K562 (cell line): ENCODE measurements around the gene NPFF. TPM values are rescaled to one million over a fixed set of nuclear protein-coding genes. Genes with fewer than 3 reads are reported as not detected.

ENCODE experiments used
- ATAC-seq: fragments of 200-7000 bp; cut with Tn5 transposase; 3 replicates; pipeline ENCODE4 v1.9.1; 2020; ENCODE audit warnings: moderate library complexity
- BruUV-seq: library from RNA; stranded (reverse); fragments of 400-500 nt; replicated peaks from 2 replicates; lab custom pipeline; 2021; lab: Mats Ljungman, UMichigan
- CTCF ChIA-PET: fragments of 300-600 bp; formaldehyde crosslinking; extraction: SDS; loops from one replicate; lab custom pipeline; 2021; ENCODE audit warnings: low intra/inter-chr PET ratio; lab: Yijun Ruan, JAX
- POLR2A ChIA-PET: fragments of 300-600, 350-650 bp; sonication (Branson Sonifier 250); formaldehyde crosslinking; extraction: SDS; loops from one replicate; lab custom pipeline; 2021; ENCODE audit warnings: antibody characterized with exemption, inconsistent platforms; lab: Yijun Ruan, JAX
- DNase-seq, 4 experiments: peaks; one replicate each; pipeline versions ENCODE4 v3.0.0 to v3.0.0-alpha.2; 2011 to 2018; ENCODE audit warnings: low spot score in 3 of 4, mixed read lengths in 3 of 4; ENCODE audit errors: extremely low read depth in 1 of 4
- FAIRE-seq: peaks from 2 replicates; lab custom pipeline; 2011; peaks lifted over from hg19 to GRCh38; lab: Jason Lieb, UNC
- H2AFZ ChIP-seq: 2 replicates; pipeline ENCODE4 v1.6.0; 2011; ENCODE audit warnings: low read depth, low read length, control low read depth, inconsistent platforms
- H3K27ac ChIP-seq: fragments of 200-600 bp; 3 replicates; pipeline ENCODE4 v1.8.0; 2011; ENCODE audit warnings: low read depth, mild to moderate bottlenecking, control low read depth, inconsistent platforms, low read length, moderate library complexity, mixed read lengths; ENCODE audit errors: extremely low read depth
- H3K27me3 ChIP-seq, 2 experiments: fragments of 300-600 bp in 1 of 2; 2 replicates in 1 of 2; 3 replicates in 1 of 2; pipeline versions ENCODE4 v1.6.0 to v1.8.0; 2011; ENCODE audit warnings: inconsistent platforms in 2 of 2, low read length in 2 of 2, mild to moderate bottlenecking in 1 of 2, mixed read lengths in 1 of 2, moderate library complexity in 1 of 2; ENCODE audit not compliant: control insufficient read depth in 2 of 2, insufficient read depth in 2 of 2
- H3K36me3 ChIP-seq: fragments of 300-600 bp; 3 replicates; pipeline ENCODE4 v1.8.0; 2011; ENCODE audit warnings: mild to moderate bottlenecking, low read length, inconsistent platforms; ENCODE audit not compliant: control insufficient read depth, insufficient read depth
- H3K4me1 ChIP-seq, 2 experiments: fragments of 200-600 bp in 1 of 2; replicated peaks in 1 of 2; 2 replicates in 1 of 2; 3 replicates in 1 of 2; pipeline versions ENCODE4 v1.5.1 to v1.8.0; 2011; ENCODE audit warnings: inconsistent platforms in 2 of 2, low read length in 2 of 2, mild to moderate bottlenecking in 1 of 2, mixed read lengths in 1 of 2, moderate library complexity in 1 of 2; ENCODE audit not compliant: control insufficient read depth in 2 of 2, insufficient read depth in 2 of 2
- H3K4me2 ChIP-seq: 2 replicates; pipeline ENCODE4 v1.6.1; 2011; ENCODE audit warnings: low read length, control low read depth, inconsistent platforms, mixed read lengths; ENCODE audit not compliant: insufficient read depth
- H3K4me3 ChIP-seq: fragments of 200-600 bp; sonication (generic), shearing (Covaris generic); 2 replicates; pipeline ENCODE4 v1.5.1; 2016; ENCODE audit warnings: control low read depth, inconsistent platforms
- H3K79me2 ChIP-seq: fragments of 200-600 bp; 3 replicates; pipeline ENCODE4 v1.8.0; 2011; ENCODE audit warnings: low read length, inconsistent platforms; ENCODE audit not compliant: control insufficient read depth, insufficient read depth
- H3K9ac ChIP-seq, 2 experiments: 2 replicates each; pipeline versions ENCODE4 v1.6.0 to v1.6.1; 2011; ENCODE audit warnings: low read depth in 2 of 2, low read length in 2 of 2, control low read depth in 1 of 2, inconsistent platforms in 1 of 2, mild to moderate bottlenecking in 1 of 2, mixed read lengths in 1 of 2; ENCODE audit not compliant: insufficient read depth in 1 of 2
- H3K9me1 ChIP-seq: one replicate; pipeline ENCODE4 v1.6.0; 2011; ENCODE audit warnings: inconsistent platforms, mild to moderate bottlenecking, low read length, moderate library complexity; ENCODE audit not compliant: control insufficient read depth, insufficient read depth
- H3K9me3 ChIP-seq: replicated peaks from 2 replicates; pipeline ENCODE4 v1.5.1; 2011; ENCODE audit warnings: low read depth, low read length, inconsistent platforms; ENCODE audit not compliant: control insufficient read depth, insufficient read depth
- H4K20me1 ChIP-seq: replicated peaks from 2 replicates; pipeline ENCODE4 v1.6.1; 2011; ENCODE audit warnings: low read length, inconsistent platforms, mixed read lengths; ENCODE audit not compliant: control insufficient read depth, insufficient read depth
- PHF20 ChIP-seq: fragments of 450-650 bp; IDR thresholded peaks from 2 replicates; pipeline ENCODE4 v1.6.1; 2018; ENCODE audit not compliant: partially characterized antibody
- PTTG1 ChIP-seq: fragments of 450-650 bp; IDR thresholded peaks from 2 replicates; pipeline ENCODE4 v1.6.1; 2016; ENCODE audit warnings: low read depth, mild to moderate bottlenecking, missing genetic modification characterization, missing compliant biosample characterization
- SRSF9 ChIP-seq: fragments of 200-400 bp; formaldehyde crosslinking; IDR thresholded peaks from 2 replicates; pipeline ENCODE4 v1.6.1; 2017; ENCODE audit warnings: low read depth, low read length, borderline replicate concordance
- STAT5B ChIP-seq: fragments of 250-450 bp; sonication (Bioruptor Pico); IDR thresholded peaks from 2 replicates; pipeline ENCODE4 v1.8.0; 2021; ENCODE audit warnings: mild to moderate bottlenecking, inconsistent platforms
- ZNF263 ChIP-seq: sonication (generic); formaldehyde crosslinking; IDR thresholded peaks from 2 replicates; pipeline ENCODE4 v1.8.0; 2022; ENCODE audit warnings: mild to moderate bottlenecking, missing genetic modification reagents, borderline replicate concordance
- ZNF324 ChIP-seq: fragments of 250-450 bp; sonication (Bioruptor Pico); IDR thresholded peaks from 2 replicates; pipeline ENCODE4 v1.4.0; 2020; ENCODE audit warnings: mild to moderate bottlenecking
- ZNF347 ChIP-seq: fragments of 450-650 bp; formaldehyde crosslinking; IDR thresholded peaks from 2 replicates; pipeline ENCODE4 v1.4.0; 2020; ENCODE audit warnings: low read depth, mild to moderate bottlenecking, moderate library complexity
- WGBS: fragments of 100-300 bp; shearing (Covaris generic); methylation state at CpG from one replicate; pipeline ENCODE4 v1.1.6; 2016; ENCODE audit warnings: low coverage, mixed read lengths; ENCODE audit not compliant: insufficient coverage; ENCODE audit errors: missing lambda C conversion rate; 5-methylcytosine and 5-hydroxymethylcytosine counted together
- in situ Hi-C: fragments of 300-500 bp; cut with MboI; formaldehyde crosslinking; loops from 4 replicates; pipeline ENCODE4 v1.15.0; 2018; ENCODE audit warnings: inconsistent platforms, mixed read lengths
- intact Hi-C: fragments of 100-400 bp; cut with micrococcal nuclease; formaldehyde crosslinking; loops from 2 replicates; pipeline ENCODE4 v1.14.2; 2022
- polyA plus RNA-seq, 8 experiments: library from polyadenylated mRNA; depleted of rRNA in 4 of 8; stranded (reverse) in 5 of 8; unstranded in 3 of 8; fragments of >200 nt; fragmentation: Nextera tagmentation in 2 of 8; fragmentation: Illumina TruSeq in 1 of 8; extraction: Ambion mirVana in 2 of 8; extraction: Trizol in 1 of 8; gene quantifications; 2 replicates each; pipeline versions ENCODE4 v1.2.1 to v1.2.3, GENCODE V29; 2011 to 2014; ENCODE audit warnings: inconsistent platforms in 1 of 8, missing spikeins in 1 of 8
- total RNA-seq, 7 experiments: library from RNA; depleted of rRNA in 6 of 7; stranded (reverse); fragments of >200 nt in 6 of 7; fragmentation: Illumina TruSeq in 2 of 7; extraction: Trizol in 2 of 7; gene quantifications; 2 replicates each; pipeline versions ENCODE4 v1.2.1 to v1.2.3, GENCODE V29; 2011 to 2021; ENCODE audit warnings: low replicate concordance in 1 of 7
- TF ChIP-seq, protein P1 (sequence below), 2 experiments: fragments of 450-650 bp; IDR thresholded peaks; 2 replicates each; pipeline ENCODE4 v1.6.1; 2016; ENCODE audit warnings: mild to moderate bottlenecking in 2 of 2, borderline replicate concordance in 1 of 2, low read depth in 1 of 2, moderate library complexity in 1 of 2

Gene NPFF
- total and polyA plus RNA-seq, 9 of the 15 experiments (the other 6 are each of a cell fraction or from before 2014, with no cell fraction given): 0.15 to 1.2 (median 0.55) TPM; not detected in 6

DNA sequence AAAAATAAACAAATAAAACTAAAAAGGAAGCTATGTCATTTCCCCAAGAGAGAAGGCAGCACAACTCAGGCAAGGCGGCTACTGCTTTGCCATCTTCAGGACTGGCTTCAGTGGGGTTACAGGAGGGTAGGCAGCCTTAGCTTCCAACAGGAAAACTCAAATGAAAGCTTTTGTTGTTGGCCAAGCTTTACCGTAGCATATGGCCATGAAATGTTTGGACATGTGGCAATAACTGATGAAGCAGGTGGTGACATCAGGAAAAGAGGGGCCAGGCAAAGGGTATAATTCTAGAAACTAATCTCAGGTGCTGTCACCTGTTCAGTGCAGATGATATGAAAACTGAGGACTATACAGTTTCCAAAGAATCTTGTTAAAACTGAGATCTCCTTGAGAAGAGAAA, 22.8 kb upstream of the NPFF start:
- no peaks in the 10 kb centered on the region for H3K9me3 ChIP-seq
- H3K36me3 ChIP-seq: peaks cover 49% of the 10 kb centered on the region; the same call in 2 of the 3 replicates
- POLR2A ChIA-PET: interaction anchor here (0.7 kb wide), 1 partner anchor 29 kb away, joined by 3 read pairs; the partner anchor contains the start of gene TARBP2
- H3K9ac ChIP-seq: no peak overlapping the region
- no peak for DNase-seq
- CTCF ChIA-PET: no interaction called here
- no peaks in the 10 kb centered on the region for H3K9me1 ChIP-seq
- in situ Hi-C loops (no loop called here), intact Hi-C loops (no loop called here)
- FAIRE-seq: peak; percentile 52
- no peaks in the 10 kb centered on the region for H3K79me2 ChIP-seq
- WGBS: 93% methylated on average over 2 of the region's 2 CpGs
- H3K4me3 ChIP-seq: no peak overlapping the region
- no TSS peak for BruUV-seq
- no peak overlapping the region for H3K27ac ChIP-seq
- TF ChIP-seq ZNF324 (CRISPR knock-in tag): no peak
- TF ChIP-seq ZNF347 (CRISPR knock-in tag): no peak
- TF ChIP-seq PHF20: no peak
- no peak for TF ChIP-seq PTTG1 (tag)
- TF ChIP-seq ZNF263 (CRISPR knock-in tag): no peak
- no peak for TF ChIP-seq STAT5B (CRISPR knock-in tag)
- TF ChIP-seq, all 486 proteins: peak for 0
- no peak overlapping the region for H2AFZ ChIP-seq
- no peak for ATAC-seq
- no peaks in the 10 kb centered on the region for H4K20me1 ChIP-seq
- H3K27me3 ChIP-seq: no peaks in the 10 kb centered on the region
- H3K4me2 ChIP-seq: no peak overlapping the region
- H3K4me1 ChIP-seq: no peaks in the 10 kb centered on the region

DNA sequence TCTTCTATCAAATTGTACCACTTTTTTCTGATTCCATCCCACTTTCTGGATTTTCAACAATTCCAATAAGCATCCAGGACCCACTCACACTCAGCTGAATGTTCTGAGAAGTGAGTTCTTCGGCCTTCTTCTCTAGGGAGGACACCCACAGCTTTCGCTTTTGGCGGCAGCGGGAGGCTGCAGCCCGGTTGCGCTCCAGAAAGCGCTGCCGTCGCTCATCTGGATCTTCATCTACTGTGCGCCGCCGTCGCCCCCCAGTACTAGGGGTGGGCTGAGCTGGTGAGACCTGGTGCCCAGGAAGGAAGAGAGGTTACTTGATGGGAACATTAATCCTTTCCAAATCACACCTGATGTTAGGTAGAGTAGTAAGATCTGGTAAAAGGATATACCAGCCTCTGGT, 17.2 kb upstream of the NPFF start:
- Histone ChIP-seq H3K27me3 (no peaks in the 10 kb centered on the region), H3K27ac (no peak overlapping the region), H3K4me2 (no peak overlapping the region), H4K20me1 (no peaks in the 10 kb centered on the region), H2AFZ (no peak overlapping the region), H3K36me3 (peaks cover 42% of the 10 kb centered on the region; the same call in 2 of the 3 replicates), H3K9me3 (no peaks in the 10 kb centered on the region), H3K4me1 (peaks cover 0 to 4% of the 10 kb centered on the region in 2 experiments; a peak in 2 of 5 replicates), H3K9ac (peak overlapping the region in 1 of 2 experiments; percentile 43; a peak in 1 of 4 replicates), H3K9me1 (no peaks in the 10 kb centered on the region), H3K79me2 (no peaks in the 10 kb centered on the region), H3K4me3 (no peak overlapping the region)
- CTCF ChIA-PET: no interaction called here
- intact Hi-C loops (no loop called here), in situ Hi-C loops (no loop called here)
- whole genome bisulfite sequencing: 92% methylated on average over 13 of the region's 13 CpGs
- no TSS peak for BruUV-seq
- no peak for FAIRE-seq
- no peak for DNase-seq
- POLR2A ChIA-PET: interaction anchor here (0.5 kb wide), 1 partner anchor 206 kb away, joined by 4 read pairs; no protein-coding TSS in a partner anchor
- no peak for ATAC-seq
- TF ChIP-seq, protein P1, sequence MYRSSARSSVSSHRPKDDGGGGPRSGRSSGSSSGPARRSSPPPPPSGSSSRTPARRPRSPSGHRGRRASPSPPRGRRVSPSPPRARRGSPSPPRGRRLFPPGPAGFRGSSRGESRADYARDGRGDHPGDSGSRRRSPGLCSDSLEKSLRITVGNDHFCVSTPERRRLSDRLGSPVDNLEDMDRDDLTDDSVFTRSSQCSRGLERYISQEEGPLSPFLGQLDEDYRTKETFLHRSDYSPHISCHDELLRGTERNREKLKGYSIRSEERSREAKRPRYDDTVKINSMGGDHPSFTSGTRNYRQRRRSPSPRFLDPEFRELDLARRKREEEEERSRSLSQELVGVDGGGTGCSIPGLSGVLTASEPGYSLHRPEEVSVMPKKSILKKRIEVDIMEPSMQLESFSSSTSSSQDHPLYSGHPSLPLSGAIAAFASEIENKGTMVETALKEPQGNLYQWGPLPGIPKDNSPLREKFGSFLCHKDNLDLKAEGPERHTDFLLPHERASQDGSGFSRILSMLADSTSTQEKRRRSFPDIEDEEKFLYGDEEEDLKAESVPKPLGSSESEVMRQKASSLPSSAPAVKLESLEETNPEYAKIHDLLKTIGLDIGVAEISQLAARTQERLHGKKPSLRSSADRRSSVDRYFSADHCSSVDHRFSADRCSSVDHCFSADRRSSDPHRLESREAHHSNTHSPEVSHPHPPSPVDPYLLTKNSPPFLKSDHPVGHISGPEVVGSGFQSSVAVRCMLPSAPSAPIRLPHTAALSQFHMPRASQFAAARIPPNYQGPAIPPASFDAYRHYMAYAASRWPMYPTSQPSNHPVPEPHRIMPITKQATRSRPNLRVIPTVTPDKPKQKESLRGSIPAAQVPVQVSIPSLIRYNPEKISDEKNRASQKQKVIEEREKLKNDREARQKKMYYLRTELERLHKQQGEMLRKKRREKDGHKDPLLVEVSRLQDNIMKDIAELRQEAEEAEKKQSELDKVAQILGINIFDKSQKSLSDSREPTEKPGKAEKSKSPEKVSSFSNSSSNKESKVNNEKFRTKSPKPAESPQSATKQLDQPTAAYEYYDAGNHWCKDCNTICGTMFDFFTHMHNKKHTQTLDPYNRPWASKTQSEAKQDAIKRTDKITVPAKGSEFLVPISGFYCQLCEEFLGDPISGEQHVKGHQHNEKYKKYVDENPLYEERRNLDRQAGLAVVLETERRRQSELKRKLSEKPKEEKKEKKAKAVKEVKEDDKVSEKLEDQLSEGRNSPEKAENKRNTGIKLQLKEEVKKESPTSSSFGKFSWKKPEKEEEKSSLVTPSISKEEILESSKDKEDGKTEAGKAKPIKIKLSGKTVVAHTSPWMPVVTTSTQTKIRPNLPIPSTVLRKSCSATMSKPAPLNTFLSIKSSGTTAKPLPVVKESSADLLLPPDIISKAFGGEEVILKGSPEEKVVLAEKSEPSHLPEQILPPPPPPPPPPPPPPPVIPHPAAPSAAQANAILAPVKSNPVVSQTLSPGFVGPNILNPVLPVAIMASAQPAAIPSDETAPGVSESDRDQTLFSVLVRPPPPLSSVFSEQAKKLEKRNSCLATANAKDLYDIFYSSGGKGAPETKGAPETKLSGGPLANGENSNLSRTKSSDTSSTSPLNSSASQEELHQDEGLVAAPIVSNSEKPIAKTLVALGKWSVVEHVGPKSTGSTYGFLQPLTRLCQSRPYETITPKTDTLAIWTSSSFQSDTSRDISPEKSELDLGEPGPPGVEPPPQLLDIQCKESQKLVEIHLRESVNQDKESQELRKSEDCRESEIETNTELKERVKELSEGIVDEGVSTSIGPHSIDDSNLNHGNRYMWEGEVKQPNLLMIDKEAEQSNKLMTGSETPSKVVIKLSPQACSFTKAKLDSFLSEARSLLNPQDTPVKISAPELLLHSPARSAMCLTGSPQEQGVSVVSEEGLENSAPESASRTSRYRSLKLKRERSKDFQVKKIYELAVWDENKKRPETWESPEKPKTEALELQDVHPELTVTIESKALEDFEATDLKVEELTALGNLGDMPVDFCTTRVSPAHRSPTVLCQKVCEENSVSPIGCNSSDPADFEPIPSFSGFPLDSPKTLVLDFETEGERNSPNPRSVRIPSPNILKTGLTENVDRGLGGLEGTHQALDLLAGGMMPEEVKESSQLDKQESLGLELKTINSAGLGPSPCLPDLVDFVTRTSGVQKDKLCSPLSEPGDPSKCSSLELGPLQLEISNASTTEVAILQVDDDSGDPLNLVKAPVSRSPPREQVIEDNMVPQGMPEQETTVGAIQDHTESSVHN (IDR thresholded peaks at IDR 0.05; ENCODE audit: borderline replicate concordance in 1 of 2, low read depth in 1 of 2): no peak
- no peak for TF ChIP-seq SRSF9
